WTC11 (cell line): ENCODE data around the gene CTDSP2. TPM values are rescaled to one million over a fixed set of nuclear protein-coding genes. Genes with fewer than 3 reads are reported as not detected.

Experiments used
- ATAC-seq: fragments of 200-7000 bp; cut with Tn5 transposase; 2 replicates; pipeline ENCODE4 v1.10.0; 2021; ENCODE audit warnings: mild to moderate bottlenecking, moderate library complexity
- CTCF ChIA-PET: fragments of 300-600 bp; sonication (Branson Sonifier 250); formaldehyde crosslinking; loops from one replicate; lab custom pipeline; 2021; ENCODE audit warnings: antibody characterized with exemption; lab: Charles Lee
- POLR2A ChIA-PET: fragments of 350-600 bp; sonication (Branson Sonifier 250); formaldehyde crosslinking; loops from one replicate; lab custom pipeline; 2021; ENCODE audit warnings: antibody characterized with exemption; lab: Charles Lee
- DNase-seq: peaks from one replicate; pipeline ENCODE4 v3.0.0; 2021; ENCODE audit warnings: low spot score
- H3K27ac Mint-ChIP-seq: 2 replicates; pipeline ENCODE4 v1.8.0; 2021; ENCODE audit warnings: mixed read lengths
- H3K27me3 Mint-ChIP-seq: 2 replicates; pipeline ENCODE4 v1.8.0; 2021; ENCODE audit warnings: low read depth, mild to moderate bottlenecking, moderate library complexity, mixed read lengths
- H3K36me3 Mint-ChIP-seq: 2 replicates; pipeline ENCODE4 v1.8.0; 2021; ENCODE audit warnings: mixed read lengths
- H3K4me1 Mint-ChIP-seq: 2 replicates; pipeline ENCODE4 v1.8.0; 2022; ENCODE audit warnings: mixed read lengths
- H3K4me3 Mint-ChIP-seq: 2 replicates; pipeline ENCODE4 v1.8.0; 2021; ENCODE audit warnings: mild to moderate bottlenecking, moderate library complexity, mixed read lengths
- H3K9me3 Mint-ChIP-seq: 2 replicates; pipeline ENCODE4 v1.8.0; 2021; ENCODE audit warnings: mixed read lengths
- ATF2 ChIP-seq: sonication (generic); formaldehyde crosslinking; IDR thresholded peaks from 2 replicates; pipeline ENCODE4 v1.8.1; 2022; ENCODE audit warnings: low read depth, missing genetic modification reagents, borderline replicate concordance
- ESRRA ChIP-seq: sonication (generic); formaldehyde crosslinking; IDR thresholded peaks from 2 replicates; pipeline ENCODE4 v1.8.1; 2022; ENCODE audit warnings: mild to moderate bottlenecking, missing genetic modification reagents, borderline replicate concordance
- IRF1 ChIP-seq: sonication (generic); formaldehyde crosslinking; IDR thresholded peaks from 2 replicates; pipeline ENCODE4 v1.8.0; 2023; ENCODE audit warnings: missing genetic modification reagents
- MXD4 ChIP-seq: fragments of 250-450 bp; sonication (Bioruptor Pico); IDR thresholded peaks from 2 replicates; pipeline ENCODE4 v1.8.0; 2021; ENCODE audit warnings: mild to moderate bottlenecking, moderate library complexity, borderline replicate concordance
- OVOL2 ChIP-seq: fragments of 250-450 bp; sonication (Bioruptor Pico); IDR thresholded peaks from 2 replicates; pipeline ENCODE4 v1.9.0; 2021; ENCODE audit warnings: mild to moderate bottlenecking, borderline replicate concordance
- PRDM15 ChIP-seq: sonication (generic); formaldehyde crosslinking; IDR thresholded peaks from 2 replicates; pipeline ENCODE4 v1.8.0; 2022; ENCODE audit warnings: missing genetic modification reagents
- RELA ChIP-seq: sonication (generic); formaldehyde crosslinking; IDR thresholded peaks from 2 replicates; pipeline ENCODE4 v1.8.1; 2022; ENCODE audit warnings: missing genetic modification reagents, mild to moderate bottlenecking, borderline replicate concordance
- RORB ChIP-seq: fragments of 250-450 bp; sonication (Bioruptor Pico); IDR thresholded peaks from 2 replicates; pipeline ENCODE4 v1.9.0; 2021; ENCODE audit warnings: mild to moderate bottlenecking
- SMAD4 ChIP-seq: sonication (generic); formaldehyde crosslinking; IDR thresholded peaks from 2 replicates; pipeline ENCODE4 v1.8.0; 2022; ENCODE audit warnings: mild to moderate bottlenecking, missing genetic modification reagents
- TEAD1 ChIP-seq: sonication (generic); formaldehyde crosslinking; IDR thresholded peaks from 2 replicates; pipeline ENCODE4 v1.8.0; 2022; ENCODE audit warnings: mild to moderate bottlenecking, missing genetic modification reagents
- TP53 ChIP-seq: sonication (generic); formaldehyde crosslinking; IDR thresholded peaks from 2 replicates; pipeline ENCODE4 v1.8.1; 2023; ENCODE audit warnings: mild to moderate bottlenecking, missing genetic modification reagents
- USF2 ChIP-seq: sonication (generic); formaldehyde crosslinking; IDR thresholded peaks from 2 replicates; pipeline ENCODE4 v1.8.1; 2023; ENCODE audit warnings: mild to moderate bottlenecking, missing genetic modification reagents, moderate library complexity
- ZNF671 ChIP-seq: fragments of 250-450 bp; sonication (Bioruptor Pico); IDR thresholded peaks from 2 replicates; pipeline ENCODE4 v1.8.0; 2021; ENCODE audit warnings: mild to moderate bottlenecking
- total RNA-seq: library from RNA; stranded (reverse); gene quantifications from 3 replicates; pipeline ENCODE4 v1.2.3, GENCODE V29; 2021
- TF ChIP-seq, protein P1 (sequence below): fragments of 250-450 bp; sonication (Bioruptor Pico); IDR thresholded peaks from 2 replicates; pipeline ENCODE4 v1.9.0; 2021; ENCODE audit warnings: mild to moderate bottlenecking
- TF ChIP-seq, protein P2 (sequence below): sonication (generic); formaldehyde crosslinking; IDR thresholded peaks from 2 replicates; pipeline ENCODE4 v1.8.0; 2022; ENCODE audit warnings: mild to moderate bottlenecking, missing genetic modification reagents
- TF ChIP-seq, protein P3 (sequence below): sonication (generic); formaldehyde crosslinking; conservative IDR thresholded peaks from 2 replicates; pipeline ENCODE4 v1.8.1; 2023; ENCODE audit warnings: mild to moderate bottlenecking, low read depth, missing genetic modification reagents, moderate library complexity

The CTDSP2 gene
- total RNA-seq, 1 experiment from 2014 or later, result 122 TPM

- no peak for TF ChIP-seq TEAD1
- H3K4me1 Mint-ChIP-seq, result peaks cover 36% of the 10 kb centered on the region
- H3K9me3 Mint-ChIP-seq, result no peaks in the 10 kb centered on the region
- ChIA-PET POLR2A (interaction anchor here (0.6 to 2.6 kb wide), 8 partner anchors 11 to 40 kb away, joined by 3 to 22 read pairs (median 4); partner anchors contain the start of gene CTDSP2), CTCF (interaction anchor here (0.7 to 2.5 kb wide), 12 partner anchors 11 to 109 kb away, joined by 3 to 40 read pairs (median 5); partner anchors contain the start of gene CTDSP2)
- peaks cover 40% of the 10 kb centered on the region for H3K27me3 Mint-ChIP-seq
- peak overlapping the region; percentile 61 for H3K4me3 Mint-ChIP-seq
- DNase-seq, result peak; percentile 74
- no peaks in the 10 kb centered on the region for H3K36me3 Mint-ChIP-seq
- peak; percentile 56 for ATAC-seq
- H3K27ac Mint-ChIP-seq, result no peak overlapping the region
Observed at GRCh38 chr12:57865084-57865751, 18.7 kb upstream of the CTDSP2 start.

- POLR2A ChIA-PET, result interaction anchor here (1.2 to 2.6 kb wide), 4 partner anchors 11 to 20 kb away, joined by 5 to 22 read pairs (median 11); partner anchors contain the start of gene CTDSP2
- CTCF ChIA-PET, result interaction anchor here (1.2 to 2.5 kb wide), 9 partner anchors 11 to 108 kb away, joined by 3 to 40 read pairs (median 7); partner anchors contain the start of gene CTDSP2
- Mint-ChIP-seq H3K27me3 (peaks cover 40% of the 10 kb centered on the region), H3K27ac (no peak overlapping the region), H3K36me3 (no peaks in the 10 kb centered on the region)
- peak; percentile 50 for DNase-seq
- TF ChIP-seq MXD4 (CRISPR knock-in tag) (no peak), IRF1 (no peak), PRDM15 (CRISPR knock-in tag) (no peak), USF2 (no peak), RORB (CRISPR knock-in tag) (no peak), TP53 (CRISPR knock-in tag) (no peak), ZNF671 (CRISPR knock-in tag) (no peak), SMAD4 (CRISPR knock-in tag) (no peak), RELA (CRISPR knock-in tag) (no peak), ATF2 (CRISPR knock-in tag) (no peak), OVOL2 (CRISPR knock-in tag) (no peak), ESRRA (no peak)
- TF ChIP-seq, protein P1, sequence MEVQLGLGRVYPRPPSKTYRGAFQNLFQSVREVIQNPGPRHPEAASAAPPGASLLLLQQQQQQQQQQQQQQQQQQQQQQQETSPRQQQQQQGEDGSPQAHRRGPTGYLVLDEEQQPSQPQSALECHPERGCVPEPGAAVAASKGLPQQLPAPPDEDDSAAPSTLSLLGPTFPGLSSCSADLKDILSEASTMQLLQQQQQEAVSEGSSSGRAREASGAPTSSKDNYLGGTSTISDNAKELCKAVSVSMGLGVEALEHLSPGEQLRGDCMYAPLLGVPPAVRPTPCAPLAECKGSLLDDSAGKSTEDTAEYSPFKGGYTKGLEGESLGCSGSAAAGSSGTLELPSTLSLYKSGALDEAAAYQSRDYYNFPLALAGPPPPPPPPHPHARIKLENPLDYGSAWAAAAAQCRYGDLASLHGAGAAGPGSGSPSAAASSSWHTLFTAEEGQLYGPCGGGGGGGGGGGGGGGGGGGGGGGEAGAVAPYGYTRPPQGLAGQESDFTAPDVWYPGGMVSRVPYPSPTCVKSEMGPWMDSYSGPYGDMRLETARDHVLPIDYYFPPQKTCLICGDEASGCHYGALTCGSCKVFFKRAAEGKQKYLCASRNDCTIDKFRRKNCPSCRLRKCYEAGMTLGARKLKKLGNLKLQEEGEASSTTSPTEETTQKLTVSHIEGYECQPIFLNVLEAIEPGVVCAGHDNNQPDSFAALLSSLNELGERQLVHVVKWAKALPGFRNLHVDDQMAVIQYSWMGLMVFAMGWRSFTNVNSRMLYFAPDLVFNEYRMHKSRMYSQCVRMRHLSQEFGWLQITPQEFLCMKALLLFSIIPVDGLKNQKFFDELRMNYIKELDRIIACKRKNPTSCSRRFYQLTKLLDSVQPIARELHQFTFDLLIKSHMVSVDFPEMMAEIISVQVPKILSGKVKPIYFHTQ (CRISPR knock-in tag), result no peak
- TF ChIP-seq, protein P2, sequence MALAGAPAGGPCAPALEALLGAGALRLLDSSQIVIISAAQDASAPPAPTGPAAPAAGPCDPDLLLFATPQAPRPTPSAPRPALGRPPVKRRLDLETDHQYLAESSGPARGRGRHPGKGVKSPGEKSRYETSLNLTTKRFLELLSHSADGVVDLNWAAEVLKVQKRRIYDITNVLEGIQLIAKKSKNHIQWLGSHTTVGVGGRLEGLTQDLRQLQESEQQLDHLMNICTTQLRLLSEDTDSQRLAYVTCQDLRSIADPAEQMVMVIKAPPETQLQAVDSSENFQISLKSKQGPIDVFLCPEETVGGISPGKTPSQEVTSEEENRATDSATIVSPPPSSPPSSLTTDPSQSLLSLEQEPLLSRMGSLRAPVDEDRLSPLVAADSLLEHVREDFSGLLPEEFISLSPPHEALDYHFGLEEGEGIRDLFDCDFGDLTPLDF, result no peak
- TF ChIP-seq, protein P3, sequence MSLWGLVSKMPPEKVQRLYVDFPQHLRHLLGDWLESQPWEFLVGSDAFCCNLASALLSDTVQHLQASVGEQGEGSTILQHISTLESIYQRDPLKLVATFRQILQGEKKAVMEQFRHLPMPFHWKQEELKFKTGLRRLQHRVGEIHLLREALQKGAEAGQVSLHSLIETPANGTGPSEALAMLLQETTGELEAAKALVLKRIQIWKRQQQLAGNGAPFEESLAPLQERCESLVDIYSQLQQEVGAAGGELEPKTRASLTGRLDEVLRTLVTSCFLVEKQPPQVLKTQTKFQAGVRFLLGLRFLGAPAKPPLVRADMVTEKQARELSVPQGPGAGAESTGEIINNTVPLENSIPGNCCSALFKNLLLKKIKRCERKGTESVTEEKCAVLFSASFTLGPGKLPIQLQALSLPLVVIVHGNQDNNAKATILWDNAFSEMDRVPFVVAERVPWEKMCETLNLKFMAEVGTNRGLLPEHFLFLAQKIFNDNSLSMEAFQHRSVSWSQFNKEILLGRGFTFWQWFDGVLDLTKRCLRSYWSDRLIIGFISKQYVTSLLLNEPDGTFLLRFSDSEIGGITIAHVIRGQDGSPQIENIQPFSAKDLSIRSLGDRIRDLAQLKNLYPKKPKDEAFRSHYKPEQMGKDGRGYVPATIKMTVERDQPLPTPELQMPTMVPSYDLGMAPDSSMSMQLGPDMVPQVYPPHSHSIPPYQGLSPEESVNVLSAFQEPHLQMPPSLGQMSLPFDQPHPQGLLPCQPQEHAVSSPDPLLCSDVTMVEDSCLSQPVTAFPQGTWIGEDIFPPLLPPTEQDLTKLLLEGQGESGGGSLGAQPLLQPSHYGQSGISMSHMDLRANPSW (CRISPR knock-in tag), result no peak
- TF ChIP-seq, all 79 proteins: peak for 0
- H3K9me3 Mint-ChIP-seq, result no peaks in the 10 kb centered on the region
- H3K4me3 Mint-ChIP-seq, result peak overlapping the region; percentile 44
- H3K4me1 Mint-ChIP-seq, result peaks cover 36% of the 10 kb centered on the region
- ATAC-seq, result peak; percentile 39; the same call in 1 of the 2 replicates
Observed at GRCh38 chr12:57864442-57865083, 18.0 kb upstream of the CTDSP2 start.
